ENCODE measurements around the gene MTMR2. TPM values are rescaled to one million over a fixed set of nuclear protein-coding genes. Genes with fewer than 3 reads are reported as not detected.

The MTMR2 gene
- total RNA-seq, 1 experiment from 2014 or later = 59.0 TPM

GRCh38 chr11:95799546-95799945, 124.4 kb downstream of the MTMR2 start:
- H3K4ac ChIP-seq (ENCODE audit: low read depth, low read length) = no peak overlapping the region
- H3K23me2 ChIP-seq (ENCODE audit: insufficient read length, low read depth, low read length, poor library complexity, severe bottlenecking) = no peaks in the 10 kb centered on the region
- no peak overlapping the region for H3K27ac ChIP-seq (ENCODE audit: insufficient read length, low read depth, low read length)
- no peaks in the 10 kb centered on the region for H4K20me1 ChIP-seq (ENCODE audit: control insufficient read depth, insufficient read depth, insufficient read length)
- no peak for TF ChIP-seq CTCF (conservative IDR thresholded peaks at IDR 0.05)
- no peaks in the 10 kb centered on the region for H3K4me1 ChIP-seq (ENCODE audit: insufficient read depth, low read length)
- no peak overlapping the region for H2BK15ac ChIP-seq (ENCODE audit: low read depth, low read length)
- DNase-seq = no peak
- WGBS (ENCODE audit: extremely low coverage, insufficient read length, low lambda C conversion rate) = no CpG with 5 or more reads among the region's 1 CpG
- H3K18ac ChIP-seq (ENCODE audit: insufficient read length, low read depth, low read length) = no peak overlapping the region
- no peak overlapping the region for H2BK5ac ChIP-seq (ENCODE audit: insufficient read length, low read length)
- H3K79me2 ChIP-seq (ENCODE audit: insufficient read depth, low read length) = peaks cover 2% of the 10 kb centered on the region; the same call in 1 of the 2 replicates
- H3K9me3 ChIP-seq (ENCODE audit: control insufficient read depth, low read depth, low read length) = no peaks in the 10 kb centered on the region
- H2AFZ ChIP-seq (ENCODE audit: low read length) = no peak overlapping the region
- no peaks in the 10 kb centered on the region for H3K27me3 ChIP-seq (ENCODE audit: insufficient read depth, low read length)
- no peak overlapping the region for H3K56ac ChIP-seq (ENCODE audit: insufficient read length, low read depth, low read length)
- H2BK120ac ChIP-seq (ENCODE audit: low read depth, low read length, poor library complexity, severe bottlenecking) = no peak overlapping the region
- no peak overlapping the region for H2BK12ac ChIP-seq (ENCODE audit: insufficient read length, low read depth, low read length)
- H3K9ac ChIP-seq (ENCODE audit: extremely low read depth, insufficient read length, low read length) = no peak overlapping the region
- peaks cover 4% of the 10 kb centered on the region in 2 experiments for H3K4me1 Mint-ChIP-seq
- H4K5ac ChIP-seq (ENCODE audit: insufficient read length, low read depth, low read length) = no peak overlapping the region
- no peaks in the 10 kb centered on the region for H3K27me3 Mint-ChIP-seq (ENCODE audit: low read depth)
- H3K4me2 ChIP-seq (ENCODE audit: insufficient read depth, insufficient read length, low read length) = no peak overlapping the region
- H3K79me1 ChIP-seq (ENCODE audit: insufficient read depth, low read depth, low read length, poor library complexity, severe bottlenecking) = no peaks in the 10 kb centered on the region
- H4K8ac ChIP-seq (replicated peaks; ENCODE audit: insufficient read length, low read depth, low read length) = no peak overlapping the region
- no peak overlapping the region for H3T11ph ChIP-seq (ENCODE audit: low read length)
- peaks cover 0 to 3% of the 10 kb centered on the region in 2 experiments; a peak in 2 of 5 replicates for H3K9me3 Mint-ChIP-seq
- peaks cover 33 to 48% (median 46%) of the 10 kb centered on the region in 3 experiments for H3K36me3 Mint-ChIP-seq (ENCODE audit: insufficient read depth in 1 of 3, low read depth in 3 of 3)
- H2AK5ac ChIP-seq (ENCODE audit: insufficient read length, low read length) = no peak overlapping the region
- no peak overlapping the region for H3K23ac ChIP-seq (ENCODE audit: insufficient read length, low read depth, low read length)
- no peak overlapping the region for H3K4me3 Mint-ChIP-seq
- no peak overlapping the region for H3K14ac ChIP-seq (ENCODE audit: insufficient read depth, low read length)
- H4K91ac ChIP-seq (ENCODE audit: insufficient read length, low read depth, low read length) = no peak overlapping the region
- H2BK20ac ChIP-seq (ENCODE audit: low read depth, low read length, poor library complexity, severe bottlenecking) = no peak overlapping the region
- H3K27ac Mint-ChIP-seq = no peak overlapping the region

Measured in H9 (cell line).